ENCODE measurements around the gene ASGR1. TPM values are rescaled to one million over a fixed set of nuclear protein-coding genes. Genes with fewer than 3 reads are reported as not detected.

The ASGR1 gene
- total RNA-seq, 1 experiment from 2014 or later, result 0.95 TPM

GRCh38 chr17:7222972-7223292 is 43.8 kb upstream of the ASGR1 start:
- H4K20me1 ChIP-seq (ENCODE audit: low read length), result peaks cover 14% of the 10 kb centered on the region; the same call in 1 of the 2 replicates
- POLR2A ChIA-PET (ENCODE audit: unreplicated experiment), result no interaction called here

GRCh38 chr17:7222093-7222971 is 43.2 kb upstream of the ASGR1 start:
- BruUV-seq (replicated peaks), result TSS peak; percentile 32
- ChIA-PET CTCF (no interaction called here), POLR2A (ENCODE audit: unreplicated experiment) (no interaction called here)
- no peak overlapping the region for H3K4me2 ChIP-seq (ENCODE audit: low read length)
- peaks cover 14% of the 10 kb centered on the region; the same call in 1 of the 2 replicates for H4K20me1 ChIP-seq (ENCODE audit: low read length)
- no peak overlapping the region for H3K4me3 ChIP-seq (ENCODE audit: low read length)
- H3F3A ChIP-seq (ENCODE audit: low read length, unreplicated experiment), result no peaks in the 10 kb centered on the region
- DNase-seq (no peak), ATAC-seq (no peak)
- intact Hi-C loops (cut with micrococcal nuclease), result no loop called here
- peaks cover 23% of the 10 kb centered on the region; the same call in 1 of the 2 replicates for H3K4me1 ChIP-seq (ENCODE audit: insufficient read depth, low read length)
- no peaks in the 10 kb centered on the region for H3K9me3 ChIP-seq (ENCODE audit: low read length)
- H3K27ac ChIP-seq (ENCODE audit: low read length), result no peak overlapping the region
- H3K36me3 ChIP-seq (ENCODE audit: low read depth, low read length), result peaks cover 26% of the 10 kb centered on the region
- no peaks in the 10 kb centered on the region for H3K27me3 ChIP-seq (ENCODE audit: low read length)
- H2AFZ ChIP-seq (ENCODE audit: low read length), result no peak overlapping the region
- no peaks in the 10 kb centered on the region for H3K9me2 ChIP-seq (replicated peaks; ENCODE audit: low read length)
- TF ChIP-seq EZH2 (IDR thresholded peaks at IDR 0.05; ENCODE audit: low read length, unreplicated experiment), result no peak
- no peak for TF ChIP-seq CTCF (conservative IDR thresholded peaks at IDR 0.05; ENCODE audit: low read depth, low read length)
- TF ChIP-seq EZH2phosphoT487 (IDR thresholded peaks at IDR 0.05; ENCODE audit: borderline replicate concordance, low read length), result no peak
- H3K9ac ChIP-seq (ENCODE audit: low read length), result no peak overlapping the region
- peaks cover 25% of the 10 kb centered on the region for H3K79me2 ChIP-seq (ENCODE audit: low read length)

More at GRCh38 chr17:7222972-7223292, 43.8 kb upstream of the ASGR1 start:
- Histone ChIP-seq H3K4me1 (ENCODE audit: insufficient read depth, low read length) (peaks cover 20% of the 10 kb centered on the region; the same call in 1 of the 2 replicates), H3K79me2 (ENCODE audit: low read length) (peaks cover 25% of the 10 kb centered on the region), H3K27me3 (ENCODE audit: low read length) (no peaks in the 10 kb centered on the region), H3K27ac (ENCODE audit: low read length) (no peak overlapping the region), H2AFZ (ENCODE audit: low read length) (no peak overlapping the region), H3K4me2 (ENCODE audit: low read length) (no peak overlapping the region), H3K9me3 (ENCODE audit: low read length) (no peaks in the 10 kb centered on the region), H3K9ac (ENCODE audit: low read length) (no peak overlapping the region), H3K4me3 (ENCODE audit: low read length) (no peak overlapping the region), H3K36me3 (ENCODE audit: low read depth, low read length) (peaks cover 26% of the 10 kb centered on the region), H3F3A (ENCODE audit: low read length, unreplicated experiment) (no peaks in the 10 kb centered on the region), H3K9me2 (replicated peaks; ENCODE audit: low read length) (no peaks in the 10 kb centered on the region)
- ATAC-seq (no peak), DNase-seq (no peak)
- no TSS peak for BruUV-seq (replicated peaks)
- intact Hi-C loops (cut with micrococcal nuclease), result no loop called here
- CTCF ChIA-PET, result no interaction called here
- TF ChIP-seq CTCF (conservative IDR thresholded peaks at IDR 0.05; ENCODE audit: low read depth, low read length) (no peak), EZH2phosphoT487 (IDR thresholded peaks at IDR 0.05; ENCODE audit: borderline replicate concordance, low read length) (no peak), EZH2 (IDR thresholded peaks at IDR 0.05; ENCODE audit: low read length, unreplicated experiment) (no peak)
